GM19324 (cell line): ENCODE measurements around the gene JADE3.

Experiments used
- ATAC-seq: cut with Tn5 transposase; IDR thresholded peaks from one replicate; pipeline ENCODE4 v1.9.1; 2021; ENCODE audit warnings: mild to moderate bottlenecking, moderate library complexity; ENCODE audit not compliant: unreplicated experiment, low FRiP score

JADE3 gene

DNA sequence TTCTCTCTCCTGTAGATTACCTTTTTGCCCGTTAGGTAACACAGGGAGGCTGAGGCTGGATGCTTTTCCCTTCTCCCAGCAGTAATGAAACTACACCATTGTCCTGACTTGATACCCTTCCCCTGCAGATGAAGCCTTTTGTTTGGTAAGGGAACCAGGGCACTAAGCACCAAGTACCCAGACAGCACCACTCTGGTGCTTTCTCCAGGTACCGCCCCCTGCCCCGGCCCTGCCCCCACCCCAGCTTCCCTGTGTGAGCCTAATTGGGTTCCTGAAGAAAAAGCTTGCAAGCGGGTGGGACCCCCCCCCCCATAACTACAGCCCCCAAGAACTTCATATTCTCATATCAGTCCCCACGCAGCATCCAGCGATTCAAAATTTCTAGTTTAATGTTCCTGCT is 79.8 kb downstream of the JADE3 start:
- ATAC-seq: no peak

DNA sequence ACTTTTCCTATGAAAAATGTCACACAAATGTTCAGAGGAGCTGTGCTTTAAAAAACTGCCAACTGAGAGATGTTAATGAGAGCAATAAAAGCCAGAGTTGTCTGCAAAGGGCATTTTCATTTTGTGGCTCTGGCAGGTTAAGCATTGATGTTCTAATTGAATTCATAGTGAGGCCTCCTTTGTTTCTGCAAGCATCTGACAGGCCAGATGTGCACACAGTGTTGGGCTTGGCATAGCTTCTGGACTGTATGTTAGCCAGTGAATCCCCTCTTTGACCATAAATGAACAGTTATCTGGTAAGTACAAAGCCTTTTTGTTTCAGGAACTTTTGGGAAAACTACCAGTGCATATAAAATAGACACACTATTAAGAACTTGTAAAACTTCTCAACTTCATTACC is 81.9 kb downstream of the JADE3 start:
- no peak for ATAC-seq

DNA sequence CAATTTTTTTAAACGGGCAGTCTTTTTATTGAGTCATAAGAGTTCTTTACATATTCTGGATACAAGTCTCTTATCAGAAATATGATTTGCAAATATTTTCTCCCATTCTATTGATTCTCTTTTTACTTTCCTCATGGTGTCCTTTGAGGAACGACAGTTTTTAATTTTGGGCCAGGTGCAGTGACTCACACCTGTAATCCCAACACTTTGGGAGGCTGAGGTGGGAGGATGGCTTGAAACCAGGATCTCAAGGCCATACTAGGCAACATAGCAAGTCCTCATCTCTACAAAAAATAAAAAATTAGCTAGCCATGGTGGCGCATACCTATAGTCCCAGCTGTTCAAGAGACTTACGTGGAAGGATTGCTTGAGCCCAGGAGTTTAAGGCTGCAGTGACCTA is 99.9 kb downstream of the JADE3 start:
- ATAC-seq: no peak

DNA sequence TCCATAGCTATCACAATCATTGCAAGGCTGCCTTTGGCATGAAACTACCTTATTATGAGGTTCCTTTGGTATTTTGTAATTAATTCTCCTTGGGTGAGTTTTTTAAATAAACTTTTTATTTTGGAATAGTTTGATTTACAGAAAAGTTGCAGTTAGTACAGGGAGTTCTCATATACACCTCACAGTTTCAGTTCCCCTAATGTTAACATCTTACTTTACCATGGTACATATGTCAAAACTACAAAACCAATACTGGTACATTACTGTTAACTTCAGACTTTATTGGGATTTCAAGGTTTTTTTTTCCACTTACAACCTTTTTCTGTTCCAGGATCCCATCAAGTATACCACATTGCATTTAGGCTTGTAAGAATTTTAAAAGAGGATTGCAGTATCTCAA is 114.0 kb downstream of the JADE3 start:
- no peak for ATAC-seq

DNA sequence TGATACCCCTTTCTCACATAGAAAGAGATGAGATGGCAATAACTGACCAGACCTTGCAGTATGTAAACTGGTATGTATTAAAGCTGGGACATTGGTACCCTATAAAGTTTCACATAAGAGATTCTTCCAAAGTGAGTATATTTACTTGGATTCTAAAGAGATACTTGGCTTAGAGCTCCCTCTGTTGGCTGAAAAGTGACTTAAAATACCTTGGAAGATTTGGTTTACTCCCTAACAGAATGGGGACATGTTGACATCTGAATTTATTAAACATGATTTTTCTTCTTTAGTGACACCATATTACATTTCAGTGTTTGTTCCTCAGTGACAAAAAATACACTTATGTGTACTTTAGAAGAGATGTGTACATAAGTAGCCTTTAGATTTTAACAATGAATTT is 118.1 kb downstream of the JADE3 start:
- no peak for ATAC-seq

DNA sequence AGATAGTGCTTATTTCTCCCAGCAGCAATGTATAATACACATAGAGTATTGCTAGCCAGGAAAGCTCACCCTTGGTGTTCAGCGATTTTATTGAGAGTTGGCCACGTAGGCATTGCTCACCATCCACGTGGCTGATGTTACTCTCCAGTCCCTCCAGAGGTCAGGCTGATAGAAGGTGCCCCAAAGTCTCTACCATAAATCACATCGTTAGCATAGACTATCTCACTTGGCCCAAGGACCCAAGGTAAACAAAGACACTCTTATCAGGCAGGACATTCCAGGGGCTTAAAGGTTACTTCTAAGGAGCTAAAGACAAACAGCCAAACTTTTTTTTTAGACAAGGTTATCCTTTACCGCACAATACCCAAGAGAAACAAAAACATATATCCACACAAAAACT is 135.8 kb downstream of the JADE3 start:
- no peak for ATAC-seq

DNA sequence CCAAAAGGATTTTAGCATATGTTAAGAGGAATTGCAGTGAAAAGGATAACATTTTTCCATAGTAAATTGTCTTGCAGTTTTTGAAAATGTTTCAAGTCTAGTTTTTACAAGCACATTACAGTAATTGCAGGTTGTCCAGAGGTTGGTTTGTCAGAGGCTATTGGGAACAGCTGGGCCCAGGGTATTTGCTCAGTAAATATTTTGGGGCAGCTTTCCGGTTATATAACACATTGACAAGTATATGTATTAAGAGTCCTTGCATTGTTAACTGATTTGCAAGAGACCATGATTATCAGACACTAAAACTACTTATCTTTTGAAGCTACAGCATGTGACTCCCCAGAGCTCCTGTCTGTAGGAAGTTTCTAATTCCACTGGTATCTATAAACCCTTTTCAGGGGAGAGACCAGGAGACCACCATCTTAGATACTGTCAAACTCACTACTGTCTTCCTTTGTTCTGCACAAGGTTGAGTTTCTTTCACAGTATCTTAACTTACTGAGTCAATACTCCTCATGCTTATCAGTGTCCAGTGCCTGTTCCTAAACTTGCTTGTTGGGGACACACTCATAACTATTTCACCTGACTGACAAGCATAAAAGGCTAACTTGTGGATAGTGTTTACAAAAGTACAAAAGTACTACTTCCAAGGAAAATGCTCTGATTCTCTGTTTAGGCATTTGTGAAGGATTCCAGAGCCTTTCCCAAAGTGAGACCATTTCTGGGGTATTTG is 147.1 kb downstream of the JADE3 start:
- ATAC-seq: no peak

DNA sequence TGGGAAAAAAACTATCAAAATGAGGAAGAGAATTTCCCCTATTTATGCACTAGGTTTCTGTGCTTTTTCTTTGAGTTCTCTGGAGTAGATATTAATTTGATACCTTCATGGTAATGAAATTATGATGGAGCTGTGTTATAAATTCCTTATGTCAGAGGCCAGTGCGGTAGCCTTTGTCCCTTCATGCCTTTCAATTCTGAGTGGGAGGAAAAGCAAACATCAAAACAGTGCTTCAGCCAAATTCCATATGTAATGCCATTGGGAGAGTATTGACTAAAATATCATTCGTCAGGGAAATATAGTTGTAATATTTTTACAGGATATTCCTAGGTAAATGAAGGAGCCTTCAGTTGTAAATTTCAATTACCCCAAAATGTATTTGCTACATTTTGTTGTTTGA is 148.5 kb downstream of the JADE3 start:
- ATAC-seq: no peak

DNA sequence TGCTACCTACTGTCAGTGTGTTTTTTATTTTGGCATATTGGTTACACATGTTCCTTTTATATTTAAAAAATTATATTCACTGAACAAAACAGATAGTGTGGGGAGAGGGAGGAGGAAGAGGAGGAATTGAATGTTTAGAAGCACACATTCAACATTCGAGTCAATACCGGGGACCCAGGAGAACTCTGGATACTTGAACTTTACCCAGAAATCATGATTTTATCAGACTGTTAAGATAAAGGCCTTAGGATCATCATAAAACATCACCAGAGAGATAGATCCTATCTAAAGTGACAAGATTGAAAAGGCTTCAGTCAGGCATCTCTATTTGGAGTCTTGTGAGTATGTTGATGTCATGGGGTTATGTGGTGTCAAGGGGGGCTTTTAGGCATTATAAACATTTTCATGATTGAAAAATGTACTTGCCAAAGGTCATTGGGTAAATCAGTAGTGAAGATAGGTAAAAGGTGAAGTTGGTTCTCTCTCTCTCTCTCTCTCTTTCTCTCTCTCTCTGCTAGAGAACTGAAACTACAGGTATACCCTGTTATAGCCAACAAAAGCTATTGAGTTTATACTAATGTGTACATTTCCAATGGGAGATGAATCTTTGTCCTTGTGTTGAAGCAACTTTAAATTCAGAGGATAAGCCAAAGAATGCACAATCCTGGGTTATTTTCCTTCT is 149.2 kb downstream of the JADE3 start:
- no peak for ATAC-seq

DNA sequence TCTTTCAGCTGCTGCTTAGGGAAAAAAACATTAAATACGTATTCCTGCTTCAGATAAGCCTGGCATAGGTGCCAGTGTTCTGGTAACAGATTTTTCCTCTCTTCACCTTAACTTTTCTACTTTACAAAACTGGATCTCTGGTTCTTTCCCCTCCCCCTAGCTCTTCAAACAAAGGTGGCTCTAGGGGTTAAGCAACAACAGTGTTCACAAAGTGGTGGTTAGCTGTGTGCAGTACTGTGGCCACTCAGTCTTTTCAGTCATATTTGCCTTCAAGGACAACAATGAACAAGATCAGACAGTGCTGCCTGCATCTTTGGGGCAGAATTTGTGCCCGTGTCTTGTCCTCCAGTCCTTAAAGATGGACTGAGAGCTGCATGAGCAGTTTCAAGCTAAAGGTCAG is 151.0 kb downstream of the JADE3 start:
- ATAC-seq: no peak

DNA sequence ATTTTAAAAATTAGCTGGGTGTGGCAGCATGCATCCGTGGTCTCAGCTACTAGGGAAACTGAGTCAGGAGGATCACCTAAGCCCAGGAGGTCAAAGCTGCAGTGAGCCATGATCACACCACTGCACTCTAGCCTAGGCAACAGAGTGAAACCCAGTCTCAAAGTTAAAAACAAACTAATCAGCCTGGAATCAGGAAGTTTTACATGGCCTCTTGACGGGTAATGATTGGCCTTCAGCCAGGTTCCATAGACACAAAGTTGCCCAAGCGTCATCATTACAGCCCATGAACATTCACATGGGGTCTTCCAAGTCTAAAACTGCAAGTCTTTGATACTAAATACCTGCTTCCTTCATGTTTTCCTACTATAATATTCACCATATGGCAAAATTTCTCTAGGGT is 156.0 kb downstream of the JADE3 start:
- no peak for ATAC-seq

DNA sequence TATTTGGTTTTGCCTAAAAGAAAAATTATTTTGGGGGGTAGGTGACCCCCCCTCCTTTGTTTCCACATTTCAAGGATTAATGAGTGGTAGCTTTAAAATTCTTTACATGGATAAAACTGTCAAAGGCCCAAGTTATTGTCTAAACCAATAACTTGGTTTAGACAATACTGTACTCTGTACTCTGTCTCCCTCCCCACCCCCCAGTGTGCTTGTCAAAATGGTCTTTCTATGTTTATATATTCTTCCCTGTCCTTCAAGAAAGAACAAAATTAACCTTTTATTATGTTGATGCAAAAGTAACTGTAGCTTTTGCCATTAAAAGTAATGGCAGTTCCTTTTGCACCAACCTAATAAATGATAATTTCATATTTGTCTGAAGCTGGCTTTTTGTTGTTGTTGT is 156.5 kb downstream of the JADE3 start:
- no peak for ATAC-seq

DNA sequence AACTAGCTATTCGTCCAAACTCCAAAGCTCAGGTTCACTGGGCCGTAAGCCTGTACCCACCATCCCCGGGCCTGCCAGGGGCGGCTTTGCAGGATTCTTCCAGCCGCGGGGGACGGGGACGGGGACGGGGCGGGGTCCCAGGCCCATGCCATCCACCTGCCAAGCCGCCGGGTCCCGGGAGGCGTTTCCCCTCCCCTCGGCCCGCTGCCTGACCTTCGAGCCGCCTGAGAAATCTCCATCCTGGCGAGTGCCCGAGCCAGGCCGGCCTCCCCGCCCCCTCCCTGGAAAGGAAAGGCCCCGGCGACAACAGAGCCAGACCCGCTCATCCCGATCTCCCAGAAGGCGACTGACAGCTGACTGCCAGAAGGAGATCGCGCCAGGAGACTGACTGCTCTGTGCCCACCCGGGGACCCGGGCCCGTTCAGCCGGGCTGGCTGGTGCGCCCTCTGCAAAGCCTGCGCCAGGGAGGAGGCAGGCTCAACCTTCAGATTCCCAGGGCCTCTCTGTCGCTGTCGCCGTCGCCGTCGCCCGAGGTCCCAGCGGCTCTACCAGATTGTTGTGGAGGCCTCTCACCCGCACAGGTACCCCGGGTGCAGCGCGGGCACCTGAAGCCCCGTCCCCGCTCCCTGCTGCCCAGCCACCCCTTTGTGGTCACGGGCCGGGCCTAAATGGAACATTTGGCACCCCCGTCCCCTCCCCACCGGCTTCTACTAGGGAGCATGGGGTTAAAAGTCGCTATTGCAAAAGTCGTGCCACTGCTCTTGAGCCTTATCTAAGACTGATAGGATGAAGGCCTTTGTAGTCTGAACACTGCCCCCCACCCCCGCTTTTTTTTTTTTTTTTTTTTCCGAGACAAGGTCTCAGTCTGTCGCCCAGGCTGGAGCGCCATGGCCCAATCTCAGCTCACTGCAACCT is 166.2 kb downstream of the JADE3 start, which contains the start of gene RGN:
Gene RGN (plus strand): TSS at position 315 of the 915 bp plus-strand sequence. CDS start 2,702 bp downstream, outside the sequence.
- no peak for ATAC-seq

DNA sequence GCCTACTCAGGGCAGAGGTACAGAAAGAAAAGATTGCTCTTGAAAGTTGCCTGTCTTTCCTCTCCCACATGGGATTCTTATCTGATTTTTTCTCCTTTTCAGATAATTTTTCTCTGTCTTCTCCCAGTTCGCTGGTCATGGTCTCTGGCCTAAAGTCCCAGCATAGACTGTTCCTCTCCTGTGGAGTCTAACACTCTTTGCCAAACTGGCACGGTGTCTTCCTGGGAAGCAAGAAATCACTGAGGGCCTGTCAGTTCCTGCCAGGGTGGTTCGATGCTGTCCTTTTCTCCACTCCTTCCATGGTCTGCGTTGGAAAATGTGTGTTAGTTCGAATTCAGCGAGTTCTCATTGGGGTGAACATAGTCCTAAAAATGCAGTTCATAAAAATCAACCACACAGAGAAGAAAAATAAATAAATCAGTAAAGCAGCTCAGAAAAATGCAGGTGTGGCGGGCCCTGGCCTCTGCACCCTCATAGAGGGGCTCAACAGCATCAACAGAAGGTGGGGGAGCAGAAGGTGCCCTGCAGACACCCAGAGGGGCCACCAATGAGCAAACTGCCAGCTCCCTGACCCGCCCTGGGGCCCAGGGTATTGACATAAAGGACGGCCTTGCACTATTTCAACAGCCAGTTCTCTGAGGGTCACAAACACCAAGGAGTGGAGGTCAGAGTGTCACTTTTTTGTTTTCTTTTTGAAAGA is 168.1 kb downstream of the JADE3 start:
- ATAC-seq: no peak

DNA sequence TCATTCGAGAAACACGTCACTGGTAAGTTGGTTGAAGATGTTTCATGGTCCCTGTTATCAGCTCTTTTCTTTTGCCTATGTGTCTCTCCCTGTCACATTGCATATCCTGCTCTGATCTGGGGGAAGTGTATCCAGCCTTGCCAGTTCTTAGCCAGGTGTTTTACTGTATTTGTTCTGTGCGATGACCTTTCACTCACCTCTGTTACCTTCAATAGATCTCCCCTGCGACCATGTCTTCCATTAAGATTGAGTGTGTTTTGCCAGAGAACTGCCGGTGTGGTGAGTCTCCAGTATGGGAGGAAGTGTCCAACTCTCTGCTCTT is 168.7 kb downstream of the JADE3 start:
- ATAC-seq: no peak

DNA sequence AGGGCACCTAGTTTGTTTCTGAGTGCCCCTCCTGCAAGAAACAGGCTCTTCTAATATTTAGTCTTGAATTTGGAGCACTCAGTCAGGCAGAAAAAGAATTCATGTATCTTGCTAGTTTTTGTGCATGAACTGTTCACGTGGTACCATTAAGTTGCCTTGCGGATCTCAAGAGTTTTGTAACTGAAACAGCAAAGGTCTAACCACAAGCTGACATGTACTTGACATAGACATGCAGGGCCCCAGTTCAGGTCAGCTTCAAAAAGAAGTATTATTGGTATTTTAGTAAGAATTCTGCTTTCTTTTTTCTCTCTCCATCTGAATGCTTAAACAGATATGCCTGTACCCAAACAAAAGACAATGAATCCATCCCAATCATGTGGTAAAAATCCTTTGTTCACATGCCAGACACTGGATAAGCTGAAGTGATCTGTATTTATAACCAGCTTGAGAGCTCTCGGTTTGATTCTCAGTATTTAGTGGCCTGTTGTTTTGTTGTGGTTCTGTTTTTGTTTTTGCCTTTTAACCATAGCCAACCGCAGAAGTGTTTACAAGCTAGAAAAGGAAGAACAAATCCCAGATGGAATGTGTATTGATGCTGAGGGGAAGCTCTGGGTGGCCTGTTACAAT is 179.0 kb downstream of the JADE3 start:
- no peak for ATAC-seq

DNA sequence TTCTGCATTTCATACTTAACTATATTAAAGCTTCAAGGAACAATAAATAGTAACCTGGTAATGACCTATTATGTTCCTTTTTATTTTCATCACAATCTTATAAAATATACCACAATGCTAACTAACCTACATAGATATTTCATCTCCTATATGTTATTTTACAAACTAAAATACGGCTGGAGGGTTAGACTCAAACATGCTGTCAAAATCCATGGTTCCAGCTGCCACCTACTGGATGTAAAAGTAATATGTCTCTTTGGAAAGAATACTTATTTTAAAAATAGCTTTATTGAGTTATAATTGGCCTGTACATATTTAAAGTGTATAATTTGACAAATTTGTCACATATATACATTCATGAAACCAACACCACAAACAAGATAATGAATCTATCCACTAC is 181.0 kb downstream of the JADE3 start:
- ATAC-seq: no peak

DNA sequence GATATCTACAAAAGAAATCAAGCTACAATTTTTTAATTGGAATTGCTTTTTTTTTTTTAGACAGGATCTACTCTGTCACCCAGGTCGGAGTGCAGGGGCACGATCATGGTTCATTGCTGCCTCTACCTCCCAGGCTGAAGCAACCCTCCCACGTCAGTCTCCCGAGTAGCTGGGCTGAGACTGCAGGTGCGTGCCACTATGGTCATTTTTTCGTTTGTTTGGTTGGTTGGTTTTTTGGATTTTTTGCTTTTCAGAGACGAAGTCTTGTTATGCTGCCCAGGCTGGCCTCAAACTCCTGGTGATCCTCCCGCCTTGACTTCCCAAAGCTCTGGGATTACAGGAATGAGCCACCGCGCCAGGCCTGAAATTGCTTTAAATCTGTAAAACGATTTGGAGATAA is 181.6 kb downstream of the JADE3 start:
- no peak for ATAC-seq

DNA sequence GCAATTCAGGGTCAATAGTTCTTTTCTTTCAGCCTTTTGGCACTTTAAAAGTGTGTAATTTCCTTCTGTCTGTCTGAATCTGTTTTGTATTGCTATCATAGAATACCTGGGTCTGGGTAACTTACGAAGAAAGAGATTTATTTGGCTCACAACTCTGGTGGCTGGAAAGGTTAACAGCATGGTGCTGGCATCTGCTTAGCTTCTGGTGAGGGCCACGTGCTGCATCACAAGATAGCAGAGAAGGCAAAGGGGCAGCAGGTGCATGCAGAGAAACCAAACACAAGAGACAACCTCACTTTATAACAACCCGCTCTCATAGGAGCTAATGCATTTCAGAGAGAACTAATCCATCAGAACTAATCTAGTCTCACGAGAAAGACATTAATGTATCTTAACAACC is 184.8 kb downstream of the JADE3 start:
- no peak for ATAC-seq

DNA sequence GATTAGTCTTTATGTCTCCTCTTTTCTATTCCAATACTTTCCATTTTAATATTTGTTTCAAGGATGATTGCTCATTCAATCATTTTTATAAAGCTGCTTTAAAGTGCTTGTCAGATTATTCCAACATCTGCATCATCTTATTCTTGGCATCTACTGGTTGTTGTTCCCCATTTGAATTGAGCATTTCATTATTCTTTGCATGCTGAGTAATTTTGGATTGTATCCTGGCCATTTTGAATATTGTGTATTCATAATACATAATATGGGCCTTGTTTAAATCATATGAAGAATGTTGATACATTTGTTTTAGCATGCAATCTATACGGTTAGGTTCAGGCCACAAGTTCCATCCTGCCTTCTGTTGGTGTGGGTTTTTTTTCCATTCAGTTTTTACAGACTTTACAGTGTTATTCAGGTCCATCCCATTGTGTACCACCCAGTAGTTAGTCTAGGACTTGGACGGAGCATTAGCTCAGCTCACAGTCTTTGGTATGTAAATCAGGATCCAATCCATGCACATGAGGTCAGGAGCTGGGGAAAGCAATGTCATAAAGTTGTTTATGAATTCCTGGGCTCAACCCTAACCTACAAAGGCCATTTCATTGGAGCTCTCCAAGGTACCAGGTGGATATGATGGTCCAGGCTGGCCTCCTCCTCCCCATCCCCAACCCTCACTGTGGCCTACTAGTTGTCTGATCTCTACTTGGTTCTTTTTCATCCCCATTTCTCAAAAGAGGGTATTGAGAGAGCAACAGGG is 186.3 kb downstream of the JADE3 start:
- ATAC-seq: no peak
